Epithelial cell of proximal tubule (primary cell): ENCODE measurements around the gene HCN1. TPM values are rescaled to one million over a fixed set of nuclear protein-coding genes. Genes with fewer than 3 reads are reported as not detected.

Source experiments
- DNase-seq: peaks from one replicate; pipeline ENCODE4 v3.0.0-alpha.2; 2011; ENCODE audit warnings: low read depth
- H3K4me3 ChIP-seq: 2 replicates; pipeline ENCODE4 v1.5.1; 2011; ENCODE audit warnings: low read depth, mild to moderate bottlenecking, low read length
- CTCF ChIP-seq: conservative IDR thresholded peaks from 2 replicates; pipeline ENCODE4 v1.5.1; 2012; ENCODE audit warnings: low read depth, mild to moderate bottlenecking, low read length
- total RNA-seq: library from RNA; depleted of rRNA; stranded (reverse); fragments of >200 nt; gene quantifications from 2 replicates; pipeline ENCODE4 v1.2.3, GENCODE V29; 2015

The HCN1 gene
- total RNA-seq, 1 donor from 2014 or later: not detected

GRCh38 chr5:45410304-45410995 lies 285.7 kb downstream of the HCN1 start:
- no peak for TF ChIP-seq CTCF
- H3K4me3 ChIP-seq: no peak overlapping the region
- DNase-seq: no peak

GRCh38 chr5:45408067-45408466 lies 288.1 kb downstream of the HCN1 start:
- no peak overlapping the region for H3K4me3 ChIP-seq
- no peak for TF ChIP-seq CTCF
- DNase-seq: no peak

GRCh38 chr5:45402804-45403455 lies 293.2 kb downstream of the HCN1 start:
- no peak overlapping the region for H3K4me3 ChIP-seq
- no peak for TF ChIP-seq CTCF
- no peak for DNase-seq

- H3K4me3 ChIP-seq: no peak overlapping the region
- DNase-seq: no peak
- TF ChIP-seq CTCF: no peak
These were observed 297.1 kb downstream of the HCN1 start for GRCh38 chr5:45399041-45399440.

GRCh38 chr5:45385321-45386058 lies 310.7 kb downstream of the HCN1 start:
- TF ChIP-seq CTCF: no peak
- peak; percentile 31 for DNase-seq
- H3K4me3 ChIP-seq: no peak overlapping the region

- no peak for DNase-seq
- no peak overlapping the region for H3K4me3 ChIP-seq
- no peak for TF ChIP-seq CTCF
These were observed 312.2 kb downstream of the HCN1 start for GRCh38 chr5:45383985-45384384.
